Osteoblast (primary cell): ENCODE results near the gene COL4A6. TPM values are rescaled to one million over a fixed set of nuclear protein-coding genes. Genes with fewer than 3 reads are reported as not detected.

Experiments used
- DNase-seq: peaks from one replicate; pipeline ENCODE4 v3.0.0; 2011; ENCODE audit warnings: low spot score, mixed read lengths; ENCODE audit not compliant: insufficient read length; ENCODE audit errors: missing footprints
- H2AFZ ChIP-seq: 2 replicates; pipeline ENCODE4 v1.6.0; 2011; ENCODE audit warnings: mild to moderate bottlenecking, low read length
- H3K27ac ChIP-seq: 2 replicates; pipeline ENCODE4 v1.5.1; 2011; ENCODE audit warnings: mild to moderate bottlenecking, low read depth, low read length, moderate library complexity
- H3K27me3 ChIP-seq: 2 replicates; pipeline ENCODE4 v1.6.0; 2012; ENCODE audit warnings: mild to moderate bottlenecking, control low read depth, inconsistent platforms, low read length, moderate library complexity; ENCODE audit not compliant: insufficient read depth
- H3K36me3 ChIP-seq: 2 replicates; pipeline ENCODE4 v1.5.1; 2011; ENCODE audit warnings: mild to moderate bottlenecking, low read length, control low read depth, moderate library complexity; ENCODE audit not compliant: insufficient read depth
- H3K4me1 ChIP-seq: 2 replicates; pipeline ENCODE4 v1.5.1; 2011; ENCODE audit warnings: mild to moderate bottlenecking, low read length, control low read depth, moderate library complexity; ENCODE audit not compliant: insufficient read depth
- H3K4me2 ChIP-seq: 2 replicates; pipeline ENCODE4 v1.6.0; 2011; ENCODE audit warnings: mild to moderate bottlenecking, low read length; ENCODE audit not compliant: insufficient read depth
- H3K4me3 ChIP-seq: fragments of 200-600 bp; sonication (generic); 3 replicates; pipeline ENCODE4 v1.5.1; 2012; ENCODE audit warnings: mild to moderate bottlenecking, low read length, inconsistent platforms; ENCODE audit not compliant: insufficient read depth
- H3K79me2 ChIP-seq: 2 replicates; pipeline ENCODE4 v1.6.0; 2012; ENCODE audit warnings: mild to moderate bottlenecking, low read length, control low read depth, inconsistent platforms; ENCODE audit not compliant: insufficient read depth
- H3K9me3 ChIP-seq: 2 replicates; pipeline ENCODE4 v1.5.1; 2011; ENCODE audit warnings: low read depth, low read length, control low read depth
- H4K20me1 ChIP-seq: 2 replicates; pipeline ENCODE4 v1.6.0; 2012; ENCODE audit warnings: mild to moderate bottlenecking, low read length, control low read depth; ENCODE audit not compliant: insufficient read depth
- CTCF ChIP-seq: IDR thresholded peaks from 2 replicates; pipeline ENCODE4 v1.5.1; 2011; ENCODE audit warnings: mild to moderate bottlenecking, low read depth, low read length, moderate library complexity; ENCODE audit errors: extremely low read depth
- total RNA-seq: library from RNA; depleted of rRNA; stranded (reverse); fragments of >200 nt; gene quantifications from 2 replicates; pipeline ENCODE4 v1.2.3, GENCODE V29; 2012

The COL4A6 gene
- total RNA-seq, 1 donor = not detected

- no peak overlapping the region for H3K27ac ChIP-seq
- TF ChIP-seq CTCF = no peak
- no peak for DNase-seq
- no peak overlapping the region for H2AFZ ChIP-seq
- H4K20me1 ChIP-seq = peaks cover 4% of the 10 kb centered on the region
- no peaks in the 10 kb centered on the region for H3K36me3 ChIP-seq
- H3K27me3 ChIP-seq = peaks cover 44% of the 10 kb centered on the region
- H3K9me3 ChIP-seq = no peaks in the 10 kb centered on the region
- no peaks in the 10 kb centered on the region for H3K4me1 ChIP-seq
- H3K4me2 ChIP-seq = no peak overlapping the region
- H3K79me2 ChIP-seq = no peaks in the 10 kb centered on the region
- H3K4me3 ChIP-seq = no peak overlapping the region
Observed at GRCh38 chrX:108178143-108178498, 260.1 kb downstream of the COL4A6 start.

GRCh38 chrX:108177351-108178142 lies 260.7 kb downstream of the COL4A6 start:
- no peak for TF ChIP-seq CTCF
- Histone ChIP-seq H2AFZ (no peak overlapping the region), H3K9me3 (no peaks in the 10 kb centered on the region), H3K4me2 (no peak overlapping the region), H3K36me3 (no peaks in the 10 kb centered on the region), H4K20me1 (peaks cover 4% of the 10 kb centered on the region), H3K79me2 (no peaks in the 10 kb centered on the region), H3K27me3 (peaks cover 45% of the 10 kb centered on the region), H3K4me1 (no peaks in the 10 kb centered on the region), H3K27ac (no peak overlapping the region), H3K4me3 (no peak overlapping the region)
- DNase-seq = no peak

- no peak overlapping the region for H2AFZ ChIP-seq
- H3K79me2 ChIP-seq = no peaks in the 10 kb centered on the region
- no peaks in the 10 kb centered on the region for H4K20me1 ChIP-seq
- H3K36me3 ChIP-seq = no peaks in the 10 kb centered on the region
- no peak overlapping the region for H3K4me2 ChIP-seq
- DNase-seq = no peak
- TF ChIP-seq CTCF = no peak
- peaks cover 46% of the 10 kb centered on the region for H3K27me3 ChIP-seq
- H3K4me3 ChIP-seq = no peak overlapping the region
- no peak overlapping the region for H3K27ac ChIP-seq
- no peaks in the 10 kb centered on the region for H3K9me3 ChIP-seq
- no peaks in the 10 kb centered on the region for H3K4me1 ChIP-seq
Observed at GRCh38 chrX:108173874-108174273, 264.3 kb downstream of the COL4A6 start.

- Histone ChIP-seq H2AFZ (no peak overlapping the region), H3K4me3 (no peak overlapping the region), H3K79me2 (no peaks in the 10 kb centered on the region), H3K4me1 (no peaks in the 10 kb centered on the region), H3K9me3 (no peaks in the 10 kb centered on the region), H3K36me3 (no peaks in the 10 kb centered on the region), H3K4me2 (no peak overlapping the region), H4K20me1 (no peaks in the 10 kb centered on the region), H3K27me3 (peaks cover 40% of the 10 kb centered on the region), H3K27ac (no peak overlapping the region)
- DNase-seq = no peak
- no peak for TF ChIP-seq CTCF
Observed at GRCh38 chrX:108171671-108172070, 266.6 kb downstream of the COL4A6 start.
